Activated CD8-positive, alpha-beta memory T cell treated with anti-CD3 and anti-CD28 coated beads for 36 hours (primary cell): ENCODE results near the gene PPFIA2. TPM values are rescaled to one million over a fixed set of nuclear protein-coding genes. Genes with fewer than 3 reads are reported as not detected.

Source experiments
- CTCF ChIA-PET: fragments of 350-600 bp; sonication (Branson Sonifier 250); formaldehyde crosslinking; loops from one replicate; lab custom pipeline; 2021; ENCODE audit warnings: antibody characterized with exemption; lab: Charles Lee
- POLR2A ChIA-PET: fragments of 350-600 bp; sonication (Branson Sonifier 250); formaldehyde crosslinking; loops from one replicate; lab custom pipeline; 2021; ENCODE audit warnings: antibody characterized with exemption; lab: Charles Lee
- total RNA-seq, 2 experiments: library from RNA; stranded (reverse); gene quantifications; one replicate each; pipeline ENCODE4 v1.2.3, GENCODE V29; 2021

PPFIA2 gene
- total RNA-seq = under 1 TPM in 1 of 2 experiments, not detected in 1; 0.13 TPM

DNA sequence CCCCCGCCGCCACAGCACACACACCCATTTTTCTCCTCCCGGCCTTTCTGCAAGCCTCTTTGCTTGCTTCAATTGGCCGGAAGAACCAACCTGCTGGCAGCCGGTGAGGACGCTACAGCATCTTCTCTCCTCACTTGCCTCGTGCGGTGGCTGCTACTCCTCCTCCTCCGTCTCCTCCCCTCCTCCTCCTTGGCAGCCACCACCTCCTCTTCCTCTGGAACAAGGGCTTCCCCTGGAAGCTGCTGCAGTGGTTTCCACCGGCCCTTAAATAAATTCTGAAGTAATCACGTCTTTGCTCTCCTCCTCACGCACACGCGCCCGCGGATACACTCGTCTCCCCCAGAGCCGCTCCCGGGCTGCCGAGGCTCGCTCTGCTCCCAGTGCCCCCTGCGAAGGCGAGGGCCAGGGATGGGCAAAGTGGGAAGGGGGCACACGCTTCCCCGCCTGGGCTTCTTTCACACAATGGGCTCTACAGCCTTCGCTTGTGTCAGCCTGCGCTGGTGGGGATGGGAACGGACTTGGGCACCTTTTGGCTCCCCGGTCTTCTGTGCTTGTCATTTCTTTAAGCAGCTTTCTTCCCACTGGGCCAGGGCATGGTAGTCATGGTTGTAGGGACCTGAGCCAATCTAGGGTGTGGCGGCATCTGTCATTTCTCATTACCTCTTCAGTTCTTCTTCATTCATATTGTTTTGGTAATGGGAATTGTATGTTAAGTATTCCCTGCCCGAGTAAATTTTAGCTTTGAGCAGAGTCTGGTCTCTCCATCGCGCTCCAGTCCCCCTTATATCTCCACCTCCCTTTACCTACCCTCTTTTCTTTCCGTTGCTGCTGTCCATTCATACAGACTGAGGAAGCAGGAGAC lies at the start of gene PPFIA2:
TSS of gene PPFIA2 (minus strand) at position 161 of the 862 bp plus-strand sequence.
- ChIA-PET CTCF (no interaction called here), POLR2A (interaction anchor here (0.7 kb wide), 1 partner anchor 600 kb away, joined by 3 read pairs; no protein-coding TSS in a partner anchor)

DNA sequence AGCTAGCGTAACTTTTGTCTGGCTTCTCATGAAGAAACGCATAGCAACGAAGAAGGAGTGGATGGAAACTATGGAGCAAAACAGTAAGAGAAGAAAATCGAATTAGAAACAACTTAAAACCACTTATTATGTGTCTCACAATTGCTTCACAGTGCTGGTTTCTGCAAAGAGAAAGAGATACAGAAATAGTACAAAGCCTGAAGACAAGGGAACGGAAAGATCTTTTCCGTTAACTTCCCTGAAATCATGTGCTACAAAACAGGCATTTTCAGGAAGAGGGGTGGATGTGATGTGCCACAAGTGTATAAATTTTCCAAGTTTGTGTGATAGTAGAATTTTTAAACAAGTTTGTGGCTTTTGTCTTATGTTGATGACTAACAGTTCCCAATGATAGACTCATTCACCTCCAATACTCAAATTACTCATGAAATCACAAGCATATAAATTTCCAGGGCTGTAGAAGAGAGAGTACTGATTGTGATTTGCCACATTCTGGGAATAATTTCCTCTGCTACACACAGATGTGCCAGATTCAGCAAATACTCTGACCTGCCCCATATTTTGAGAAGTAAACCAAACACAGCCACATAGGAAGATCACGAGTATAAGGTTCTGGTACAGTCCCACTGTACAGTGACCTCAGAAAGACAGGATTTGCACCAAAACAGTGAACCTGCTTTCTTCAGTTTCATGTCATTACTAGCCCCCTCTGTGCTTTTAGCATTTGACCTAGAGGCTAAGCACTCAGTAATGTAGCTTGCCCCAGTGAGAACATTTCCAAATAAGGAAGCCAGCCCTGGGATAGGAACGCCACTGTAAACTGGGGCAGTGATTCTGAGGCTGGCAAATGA lies 41.4 kb upstream of the PPFIA2 start:
- ChIA-PET POLR2A (no interaction called here), CTCF (no interaction called here)

DNA sequence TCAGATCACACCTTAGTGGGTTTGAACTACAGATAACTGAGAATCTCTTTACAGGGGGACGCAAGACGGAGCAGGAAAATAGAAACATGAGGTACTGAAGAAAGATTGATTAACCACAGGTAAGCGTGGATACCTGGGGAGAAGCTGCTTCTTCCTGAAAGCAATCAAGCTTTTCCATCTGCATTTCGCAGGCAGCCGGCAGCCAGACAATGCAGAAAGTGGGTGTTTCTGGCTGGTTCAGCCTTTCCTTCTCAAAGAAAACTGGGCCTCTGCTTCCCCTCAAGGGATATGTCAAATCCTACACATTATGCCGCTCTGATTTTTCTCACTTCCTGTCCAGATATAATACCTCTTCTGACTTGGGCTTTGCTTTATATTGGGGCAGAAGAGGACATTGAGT lies 39.1 kb upstream of the PPFIA2 start:
- ChIA-PET POLR2A (no interaction called here), CTCF (no interaction called here)

DNA sequence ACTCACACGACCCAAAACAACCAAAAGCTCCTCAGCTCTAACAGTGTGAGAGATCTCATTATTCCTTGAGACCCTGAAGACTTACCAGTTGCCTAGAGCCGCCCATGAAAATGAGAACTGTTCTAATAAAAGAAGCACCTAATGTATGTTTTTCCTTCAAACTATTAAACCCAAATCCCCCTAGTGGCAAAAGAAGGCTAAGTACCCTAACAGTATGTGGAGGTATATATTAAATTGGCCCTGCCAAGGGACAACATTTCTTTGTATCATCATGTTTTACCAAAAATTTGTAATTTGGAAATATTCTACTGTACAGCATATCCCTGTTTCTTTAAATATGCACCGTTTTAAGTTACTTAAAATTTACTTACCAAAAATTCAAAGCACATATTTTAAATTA lies 38.0 kb upstream of the PPFIA2 start:
- ChIA-PET CTCF (no interaction called here), POLR2A (no interaction called here)

DNA sequence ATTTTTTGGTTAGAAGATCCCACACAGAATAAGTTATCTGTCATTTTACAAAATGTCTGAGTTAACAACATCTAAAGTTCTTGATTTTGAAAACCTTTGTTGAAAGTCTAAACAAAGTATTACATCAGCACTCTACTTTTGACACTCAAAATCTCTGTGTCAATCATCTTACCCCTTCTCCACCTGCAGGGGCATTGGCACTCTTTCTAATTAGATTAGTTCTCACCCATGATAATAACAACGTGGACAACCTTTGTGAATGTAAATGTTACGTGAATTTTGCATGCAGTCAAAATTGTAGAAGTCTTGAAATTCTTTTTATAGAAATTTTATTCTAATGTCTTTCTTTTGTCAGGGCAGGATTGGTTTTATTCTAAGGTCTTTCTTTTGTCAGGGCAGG lies 33.5 kb upstream of the PPFIA2 start:
- ChIA-PET CTCF (no interaction called here), POLR2A (no interaction called here)

GRCh38 chr12:81779216-81779615 lies 20.1 kb upstream of the PPFIA2 start:
- CTCF ChIA-PET = interaction anchor here (0.6 kb wide), 1 partner anchor 35 kb away, joined by 3 read pairs; no protein-coding TSS in a partner anchor
- POLR2A ChIA-PET = no interaction called here

DNA sequence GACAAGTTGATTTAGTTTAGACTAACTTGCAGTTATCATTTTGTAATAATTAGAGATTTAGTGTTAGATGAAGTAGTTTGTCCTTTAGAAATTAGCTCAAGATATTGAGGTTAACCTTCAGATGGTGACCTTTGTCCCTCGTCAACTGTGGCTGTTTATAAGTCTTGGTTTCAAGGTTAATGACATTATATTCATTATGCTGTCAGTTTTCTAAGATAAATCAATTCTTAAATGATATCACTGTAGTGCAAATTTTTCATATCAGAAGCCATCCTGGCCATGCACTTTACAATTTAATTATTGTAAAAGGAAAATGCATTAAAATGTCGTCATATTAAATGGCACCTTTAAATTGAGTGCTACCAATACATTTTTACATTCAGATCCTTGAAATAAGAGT lies 19.6 kb upstream of the PPFIA2 start:
- POLR2A ChIA-PET = no interaction called here

DNA sequence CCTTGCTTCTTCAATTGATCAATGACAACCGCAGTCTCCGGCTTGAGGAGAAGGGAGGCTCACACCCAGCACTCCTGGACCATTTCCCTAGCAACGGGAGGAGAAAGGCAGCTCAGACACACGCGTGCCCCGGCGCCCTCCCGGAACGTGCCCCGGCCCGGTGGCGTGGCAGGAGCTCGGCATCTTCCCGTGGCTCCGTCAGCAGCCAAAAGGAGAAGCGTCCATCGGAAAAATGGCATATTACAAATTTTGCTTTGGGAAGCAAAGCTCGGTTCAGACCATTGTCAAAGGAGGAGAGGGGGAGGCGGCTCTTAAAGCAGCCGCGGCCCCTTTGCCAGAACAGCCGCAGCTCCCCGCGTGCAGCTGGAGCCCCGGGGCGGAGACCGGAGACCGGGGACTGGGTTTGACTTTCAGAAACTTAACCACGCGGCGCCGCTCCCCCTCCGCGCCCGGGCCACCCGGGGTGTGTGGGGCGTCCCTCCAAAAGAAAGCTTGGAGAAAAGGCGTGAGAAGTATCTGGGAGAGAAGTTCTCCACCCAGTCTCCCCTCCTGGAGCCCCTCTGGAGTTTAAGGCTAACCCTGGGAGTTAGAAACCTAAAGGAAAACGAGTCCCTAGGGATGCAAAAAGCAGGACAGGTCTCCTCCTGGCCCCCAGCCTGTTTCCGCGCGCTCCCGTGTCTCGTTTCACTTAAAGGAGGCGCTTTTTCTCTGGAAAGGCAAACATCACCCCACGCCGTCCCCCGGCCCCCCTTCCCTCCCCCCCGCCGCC lies 545 bp downstream of the PPFIA2 start:
- POLR2A ChIA-PET = no interaction called here
- CTCF ChIA-PET = no interaction called here

More for the DNA sequence above, 19.6 kb upstream of the PPFIA2 start:
- CTCF ChIA-PET = interaction anchor here (0.6 kb wide), 1 partner anchor 35 kb away, joined by 3 read pairs; no protein-coding TSS in a partner anchor

DNA sequence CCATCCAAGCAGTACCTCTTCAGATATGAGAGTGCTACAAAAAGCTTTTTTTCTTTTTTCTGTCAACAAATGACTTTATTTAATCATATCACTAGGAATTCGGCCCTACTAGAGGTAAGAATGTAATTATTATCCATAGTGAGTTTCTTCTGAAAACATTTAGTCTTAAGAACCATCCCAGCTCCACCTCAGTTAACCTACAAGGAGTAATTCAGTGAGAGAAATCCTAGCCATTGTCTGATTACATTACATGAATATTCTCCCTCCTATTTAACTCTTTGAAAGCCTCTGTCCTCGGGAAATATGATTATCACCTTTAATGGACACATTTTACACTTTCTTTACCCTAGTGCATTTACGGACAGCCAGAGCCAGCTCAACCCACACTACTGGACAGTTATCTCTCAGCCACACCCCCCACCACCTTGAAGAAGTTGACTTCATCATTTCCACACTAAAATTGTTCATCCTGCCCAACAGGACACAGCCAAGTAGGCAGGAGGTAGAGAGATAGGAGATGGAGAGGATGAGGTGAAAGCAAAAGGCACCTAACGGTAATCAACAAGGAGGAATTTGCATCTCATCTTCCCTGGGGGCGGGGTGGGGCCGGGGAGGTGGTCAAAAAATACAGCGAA lies 1.3 kb downstream of the PPFIA2 start:
- ChIA-PET CTCF (no interaction called here), POLR2A (no interaction called here)

DNA sequence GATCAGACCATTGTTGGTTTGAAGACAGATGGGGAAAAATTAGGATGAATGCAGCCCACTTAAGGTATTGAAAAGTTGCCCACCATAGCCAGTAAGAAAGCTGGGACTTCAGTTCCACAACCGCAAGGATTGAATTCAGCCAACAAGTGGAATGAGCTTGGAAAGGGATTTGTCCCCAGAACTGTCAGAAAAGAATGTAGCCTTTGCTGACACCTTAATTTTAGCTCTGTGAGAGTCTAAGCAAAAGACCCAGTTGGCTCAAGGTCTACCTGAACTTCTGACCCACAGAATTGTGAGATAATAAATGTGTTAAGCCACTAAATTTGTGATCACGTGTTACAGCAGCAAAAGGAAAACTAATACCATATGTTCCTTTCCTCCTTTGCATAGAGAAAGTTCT lies 29.4 kb downstream of the PPFIA2 start:
- ChIA-PET CTCF (no interaction called here), POLR2A (no interaction called here)

GRCh38 chr12:81727391-81727790 lies 31.8 kb downstream of the PPFIA2 start:
- ChIA-PET POLR2A (no interaction called here), CTCF (no interaction called here)

GRCh38 chr12:81726634-81727033 lies 32.5 kb downstream of the PPFIA2 start:
- CTCF ChIA-PET = no interaction called here
- POLR2A ChIA-PET = no interaction called here

- POLR2A ChIA-PET = no interaction called here
- CTCF ChIA-PET = no interaction called here
Measured at GRCh38 chr12:81723361-81723760, 35.8 kb downstream of the PPFIA2 start.

- ChIA-PET CTCF (no interaction called here), POLR2A (no interaction called here)
Measured at GRCh38 chr12:81722004-81722403, 37.1 kb downstream of the PPFIA2 start.

DNA sequence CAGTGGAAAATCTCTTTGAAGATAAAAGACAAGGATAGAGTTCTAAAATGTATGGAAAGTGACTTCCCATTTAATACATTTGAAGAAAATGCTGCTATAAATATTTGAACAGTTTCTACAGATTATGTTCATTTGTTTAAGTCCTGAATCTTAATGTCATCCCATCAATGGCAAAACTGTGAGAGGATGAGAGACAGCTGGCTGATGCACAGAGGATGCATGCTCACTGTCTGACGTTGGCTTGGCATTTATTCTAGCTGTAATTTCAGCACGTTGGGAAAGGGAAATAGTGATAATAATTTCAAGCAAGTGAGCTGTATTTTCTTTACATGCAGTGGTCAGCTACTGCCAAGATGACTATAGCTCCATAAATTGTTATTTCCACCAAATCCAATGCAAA lies 40.5 kb downstream of the PPFIA2 start:
- CTCF ChIA-PET = no interaction called here
- POLR2A ChIA-PET = no interaction called here

DNA sequence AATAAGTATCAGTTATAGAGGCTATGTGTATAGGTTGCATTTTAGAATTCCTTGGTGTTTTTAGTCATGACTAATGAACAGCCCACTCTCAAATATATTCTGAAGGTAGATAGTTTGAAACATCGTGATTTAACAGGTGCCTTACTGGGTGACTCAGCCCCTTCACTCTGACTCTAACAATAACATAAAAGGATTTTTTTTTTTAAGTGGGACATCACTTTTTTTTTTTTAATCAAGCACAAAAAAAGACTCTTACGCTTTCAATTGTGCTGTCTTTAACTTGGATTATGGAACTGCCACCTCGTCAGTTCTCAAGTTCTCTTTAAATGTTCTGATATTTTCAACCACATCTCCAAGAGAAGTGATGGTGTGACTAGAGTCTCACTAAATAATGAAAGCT lies 46.6 kb downstream of the PPFIA2 start:
- POLR2A ChIA-PET = no interaction called here

GRCh38 chr12:81705586-81705985 lies 53.6 kb downstream of the PPFIA2 start:
- ChIA-PET CTCF (no interaction called here), POLR2A (no interaction called here)

More for the DNA sequence above, 46.6 kb downstream of the PPFIA2 start:
- CTCF ChIA-PET = no interaction called here

DNA sequence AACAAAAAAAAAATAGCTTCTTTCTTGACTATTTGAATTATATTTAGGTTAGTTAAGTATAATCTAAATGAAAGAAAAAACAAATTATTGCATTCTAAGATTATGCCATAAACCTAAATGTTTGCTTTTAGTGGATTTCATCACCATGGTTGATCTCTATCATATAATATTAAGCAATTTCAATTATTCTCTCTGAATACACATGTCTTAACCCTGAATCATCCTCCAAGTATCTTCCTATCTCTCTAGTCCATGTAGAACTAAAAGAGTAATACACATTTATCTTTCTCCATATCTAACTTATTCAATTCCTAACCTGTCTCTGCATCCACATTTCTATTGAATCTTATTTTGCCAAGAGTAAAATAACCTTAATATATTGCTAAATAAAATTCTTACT lies 59.6 kb downstream of the PPFIA2 start:
- ChIA-PET CTCF (no interaction called here), POLR2A (no interaction called here)

- POLR2A ChIA-PET = no interaction called here
- CTCF ChIA-PET = no interaction called here
Measured at GRCh38 chr12:81692008-81692407, 67.1 kb downstream of the PPFIA2 start.
